ENCODE measurements around the gene CLDN9. TPM values are rescaled to one million over a fixed set of nuclear protein-coding genes. Genes with fewer than 3 reads are reported as not detected.

Gene CLDN9
- polyA plus RNA-seq, 2 of the 4 experiments (the other 2 are of a cell fraction), result 0.03 to 0.06 TPM

DNA sequence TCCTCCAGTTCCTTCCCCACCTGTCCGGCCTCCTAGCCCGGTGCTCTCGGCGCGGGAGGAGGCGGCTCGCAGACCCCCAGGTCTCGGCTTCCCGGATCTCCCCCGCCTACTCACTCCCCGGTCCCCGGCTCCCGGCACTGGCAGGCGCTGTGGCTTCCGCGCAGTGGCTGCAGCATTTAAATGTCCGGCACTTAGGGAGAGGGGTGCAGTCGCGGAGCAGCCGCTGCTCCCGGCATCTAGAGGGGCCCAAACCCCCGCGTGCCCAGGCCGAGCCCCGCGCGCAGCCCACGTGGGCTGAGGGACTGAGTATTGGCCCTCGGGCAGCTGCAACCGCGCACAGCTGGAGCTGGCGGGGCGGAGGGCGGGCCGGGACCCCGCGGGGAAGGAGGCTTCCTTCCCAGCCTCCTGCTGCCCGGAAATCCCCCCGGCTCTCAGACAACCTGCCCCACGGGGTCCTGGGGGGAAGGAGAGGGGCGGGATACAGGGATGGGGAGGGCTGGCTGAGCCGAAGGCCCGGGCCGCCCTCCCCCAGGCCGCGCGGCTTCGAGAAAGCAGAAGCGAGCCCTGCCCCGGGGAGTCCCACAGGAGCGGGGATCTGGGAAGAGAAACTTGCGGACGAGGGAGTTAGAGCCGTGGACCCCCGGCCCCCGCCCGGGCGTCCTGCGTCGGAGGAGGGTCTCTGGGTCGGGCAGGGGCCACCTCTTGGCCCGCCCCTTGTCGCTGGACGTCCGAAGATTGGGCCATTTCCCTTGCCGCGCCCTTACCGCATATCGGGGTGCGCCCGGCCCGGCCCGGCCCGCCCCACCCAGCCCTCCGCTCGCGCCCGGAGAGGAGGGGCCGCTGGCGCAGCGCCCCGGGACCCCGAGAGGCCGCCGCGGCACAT lies 33.3 kb downstream of the CLDN9 start, which contains the start of gene MMP25:
TSS of gene MMP25 (plus strand) at position 804 of the 883 bp plus-strand sequence. CDS start 357 bp downstream, outside the sequence.
- 1% methylated on average over 15 of the region's 86 CpGs for WGBS (ENCODE audit: missing lambda C conversion rate)
- H3K9me3 ChIP-seq, result no peaks in the 10 kb centered on the region
- ChIA-PET CTCF (interaction anchor here (2.3 to 11.8 kb wide), 2 partner anchors 12 to 16 kb away, joined by 10 to 178 read pairs; no protein-coding TSS in a partner anchor), POLR2A (interaction anchor here (0.7 to 1.4 kb wide), 2 partner anchors 21 to 24 kb away, joined by 3 to 6 read pairs; no protein-coding TSS in a partner anchor)
- DNase-seq (ENCODE audit: low read depth in 1 of 2, low spot score in 1 of 2) (no peak), ATAC-seq (peak; percentile 57 to 75), FAIRE-seq (no peak)
- peak within 1 kb of the TSS; percentile 100 for H3K4me2 ChIP-seq
- peak within 1 kb of the TSS; percentile 75 to 84 for H3K27ac ChIP-seq
- TF ChIP-seq RNF2 (IDR thresholded peaks at IDR 0.05; ENCODE audit: borderline replicate concordance, low read depth) (peak; percentile 65; the same call in 1 of the 2 replicates), ZC3H11A (IDR thresholded peaks at IDR 0.05) (no peak), EHMT2 (IDR thresholded peaks at IDR 0.05; ENCODE audit: low read depth) (no peak), ESRRA (IDR thresholded peaks at IDR 0.05; ENCODE audit: borderline replicate concordance, low read length) (no peak), ZFP36 (IDR thresholded peaks at IDR 0.05; ENCODE audit: borderline replicate concordance, partially characterized antibody) (no peak), USF2 (IDR thresholded peaks at IDR 0.05) (0 out of 2 replicates have a peak, but pooled peaks have one; percentile 9), POLR2A (IDR thresholded peaks at IDR 0.05; ENCODE audit: low read length) (0 out of 2 replicates have a peak, but pooled peaks have one; percentile 5), NFE2L2 (conservative IDR thresholded peaks at IDR 0.05; ENCODE audit: low read length) (no peak)
- TF ChIP-seq, protein P1, sequence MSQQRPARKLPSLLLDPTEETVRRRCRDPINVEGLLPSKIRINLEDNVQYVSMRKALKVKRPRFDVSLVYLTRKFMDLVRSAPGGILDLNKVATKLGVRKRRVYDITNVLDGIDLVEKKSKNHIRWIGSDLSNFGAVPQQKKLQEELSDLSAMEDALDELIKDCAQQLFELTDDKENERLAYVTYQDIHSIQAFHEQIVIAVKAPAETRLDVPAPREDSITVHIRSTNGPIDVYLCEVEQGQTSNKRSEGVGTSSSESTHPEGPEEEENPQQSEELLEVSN (IDR thresholded peaks at IDR 0.05; ENCODE audit: borderline replicate concordance, low read depth), result no peak
- TF ChIP-seq, protein P2, sequence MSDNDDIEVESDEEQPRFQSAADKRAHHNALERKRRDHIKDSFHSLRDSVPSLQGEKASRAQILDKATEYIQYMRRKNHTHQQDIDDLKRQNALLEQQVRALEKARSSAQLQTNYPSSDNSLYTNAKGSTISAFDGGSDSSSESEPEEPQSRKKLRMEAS (IDR thresholded peaks at IDR 0.05), result peak; percentile 75
- TF ChIP-seq, protein P3, sequence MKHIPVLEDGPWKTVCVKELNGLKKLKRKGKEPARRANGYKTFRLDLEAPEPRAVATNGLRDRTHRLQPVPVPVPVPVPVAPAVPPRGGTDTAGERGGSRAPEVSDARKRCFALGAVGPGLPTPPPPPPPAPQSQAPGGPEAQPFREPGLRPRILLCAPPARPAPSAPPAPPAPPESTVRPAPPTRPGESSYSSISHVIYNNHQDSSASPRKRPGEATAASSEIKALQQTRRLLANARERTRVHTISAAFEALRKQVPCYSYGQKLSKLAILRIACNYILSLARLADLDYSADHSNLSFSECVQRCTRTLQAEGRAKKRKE (CRISPR knock-in tag; IDR thresholded peaks at IDR 0.05; ENCODE audit: low read depth), result no peak
- H3K4me3 ChIP-seq, result peak within 1 kb of the TSS; percentile 75
- peaks cover 3% of the 10 kb centered on the region; the same call in 1 of the 3 replicates for H3K4me1 ChIP-seq

- POLR2A ChIA-PET, result interaction anchor here (0.7 to 1.1 kb wide), 2 partner anchors 22 to 72 kb away, joined by 3 read pairs; no protein-coding TSS in a partner anchor
- Histone ChIP-seq H3K4me2 (peak overlapping the region; percentile 100), H3K9me3 (no peaks in the 10 kb centered on the region), H3K27ac (peak overlapping the region; percentile 75 to 84; a peak in 5 of 6 replicates), H3K4me1 (peaks cover 3% of the 10 kb centered on the region; the same call in 1 of the 3 replicates), H3K4me3 (peak overlapping the region; percentile 75)
- no peak for TF ChIP-seq BHLHE40 (IDR thresholded peaks at IDR 0.05; ENCODE audit: low read depth, low read length)
- 88% methylated on average over 21 of the region's 54 CpGs for WGBS (ENCODE audit: missing lambda C conversion rate)
- FAIRE-seq (no peak), DNase-seq (ENCODE audit: low read depth in 1 of 2, low spot score in 1 of 2) (no peak), ATAC-seq (no peak)
- CTCF ChIA-PET, result interaction anchor here (1.5 to 6.2 kb wide), 4 partner anchors 12 to 83 kb away, joined by 3 to 104 read pairs (median 30); no protein-coding TSS in a partner anchor
Measured at GRCh38 chr16:3046641-3047386, 34.1 kb downstream of the CLDN9 start.

- ChIA-PET POLR2A (interaction anchor here (0.7 to 1.3 kb wide), 3 partner anchors 23 to 71 kb away, joined by 3 to 10 read pairs (median 3); no protein-coding TSS in a partner anchor), CTCF (interaction anchor here (1.5 to 6.2 kb wide), 4 partner anchors 12 to 82 kb away, joined by 3 to 104 read pairs (median 30); no protein-coding TSS in a partner anchor)
- Histone ChIP-seq H3K27ac (no peak overlapping the region), H3K4me2 (no peak overlapping the region), H3K9me3 (no peaks in the 10 kb centered on the region), H3K4me3 (no peak overlapping the region), H3K4me1 (peaks cover 3% of the 10 kb centered on the region; the same call in 1 of the 3 replicates)
- ATAC-seq (no peak), DNase-seq (ENCODE audit: low read depth in 1 of 2, low spot score in 1 of 2) (no peak), FAIRE-seq (no peak)
- WGBS (ENCODE audit: missing lambda C conversion rate), result 94% methylated on average over 10 of the region's 13 CpGs
- TF ChIP-seq POLR2AphosphoS2 (conservative IDR thresholded peaks at IDR 0.05; ENCODE audit: low read length) (no peak), NR3C1 (IDR thresholded peaks at IDR 0.05) (no peak)
Measured at GRCh38 chr16:3047387-3047720, 34.6 kb downstream of the CLDN9 start.

Measured in A549 (cell line).